WTC11 (cell line): ENCODE measurements around the gene COL4A1. TPM values are rescaled to one million over a fixed set of nuclear protein-coding genes. Genes with fewer than 3 reads are reported as not detected.

Experiments used
- ATAC-seq: fragments of 200-7000 bp; cut with Tn5 transposase; 2 replicates; pipeline ENCODE4 v1.10.0; 2021; ENCODE audit warnings: mild to moderate bottlenecking, moderate library complexity
- CTCF ChIA-PET: fragments of 300-600 bp; sonication (Branson Sonifier 250); formaldehyde crosslinking; loops from one replicate; lab custom pipeline; 2021; ENCODE audit warnings: antibody characterized with exemption; lab: Charles Lee
- POLR2A ChIA-PET: fragments of 350-600 bp; sonication (Branson Sonifier 250); formaldehyde crosslinking; loops from one replicate; lab custom pipeline; 2021; ENCODE audit warnings: antibody characterized with exemption; lab: Charles Lee
- DNase-seq: peaks from one replicate; pipeline ENCODE4 v3.0.0; 2021; ENCODE audit warnings: low spot score
- H3K27ac Mint-ChIP-seq: 2 replicates; pipeline ENCODE4 v1.8.0; 2021; ENCODE audit warnings: mixed read lengths
- H3K27me3 Mint-ChIP-seq: 2 replicates; pipeline ENCODE4 v1.8.0; 2021; ENCODE audit warnings: low read depth, mild to moderate bottlenecking, moderate library complexity, mixed read lengths
- H3K36me3 Mint-ChIP-seq: 2 replicates; pipeline ENCODE4 v1.8.0; 2021; ENCODE audit warnings: mixed read lengths
- H3K4me1 Mint-ChIP-seq: 2 replicates; pipeline ENCODE4 v1.8.0; 2022; ENCODE audit warnings: mixed read lengths
- H3K4me3 Mint-ChIP-seq: 2 replicates; pipeline ENCODE4 v1.8.0; 2021; ENCODE audit warnings: mild to moderate bottlenecking, moderate library complexity, mixed read lengths
- H3K9me3 Mint-ChIP-seq: 2 replicates; pipeline ENCODE4 v1.8.0; 2021; ENCODE audit warnings: mixed read lengths
- EMX1 ChIP-seq: fragments of 250-450 bp; sonication (Bioruptor Pico); IDR thresholded peaks from 2 replicates; pipeline ENCODE4 v1.8.0; 2021; ENCODE audit warnings: mild to moderate bottlenecking
- ESRRA ChIP-seq: sonication (generic); formaldehyde crosslinking; IDR thresholded peaks from 2 replicates; pipeline ENCODE4 v1.8.1; 2022; ENCODE audit warnings: mild to moderate bottlenecking, missing genetic modification reagents, borderline replicate concordance
- FOXP4 ChIP-seq: sonication (generic); formaldehyde crosslinking; IDR thresholded peaks from 2 replicates; pipeline ENCODE4 v1.8.0; 2022; ENCODE audit warnings: mild to moderate bottlenecking, missing genetic modification reagents
- GRHL2 ChIP-seq: fragments of 250-450 bp; sonication (Bioruptor Pico); IDR thresholded peaks from 2 replicates; pipeline ENCODE4 v1.8.0; 2022; ENCODE audit warnings: mild to moderate bottlenecking, moderate library complexity; ENCODE audit not compliant: insufficient replicate concordance, severe bottlenecking
- HMGA2 ChIP-seq: fragments of 250-450 bp; sonication (Bioruptor Pico); IDR thresholded peaks from 2 replicates; pipeline ENCODE4 v1.4.0; 2021; ENCODE audit warnings: mild to moderate bottlenecking, moderate library complexity
- JAZF1 ChIP-seq: fragments of 250-450 bp; sonication (Bioruptor Pico); IDR thresholded peaks from 2 replicates; pipeline ENCODE4 v1.9.0; 2021; ENCODE audit warnings: moderate library complexity, mild to moderate bottlenecking, inconsistent platforms
- NR1H2 ChIP-seq: sonication (generic); formaldehyde crosslinking; IDR thresholded peaks from 2 replicates; pipeline ENCODE4 v1.9.0; 2021; ENCODE audit warnings: mild to moderate bottlenecking, moderate library complexity, missing genetic modification reagents
- NR2C2 ChIP-seq: sonication (generic); formaldehyde crosslinking; IDR thresholded peaks from 2 replicates; pipeline ENCODE4 v1.8.0; 2022; ENCODE audit warnings: mild to moderate bottlenecking, missing genetic modification reagents
- PRRX2 ChIP-seq: fragments of 250-450 bp; sonication (Bioruptor Pico); IDR thresholded peaks from 2 replicates; pipeline ENCODE4 v1.8.0; 2021; ENCODE audit warnings: mild to moderate bottlenecking
- RORB ChIP-seq: fragments of 250-450 bp; sonication (Bioruptor Pico); IDR thresholded peaks from 2 replicates; pipeline ENCODE4 v1.9.0; 2021; ENCODE audit warnings: mild to moderate bottlenecking
- USF1 ChIP-seq: sonication (generic); formaldehyde crosslinking; IDR thresholded peaks from 2 replicates; pipeline ENCODE4 v1.8.0; 2022; ENCODE audit warnings: mild to moderate bottlenecking, missing genetic modification reagents
- ZNF281 ChIP-seq: sonication (generic); formaldehyde crosslinking; IDR thresholded peaks from 2 replicates; pipeline ENCODE4 v1.8.0; 2023; ENCODE audit warnings: mild to moderate bottlenecking, missing genetic modification reagents
- ZNF396 ChIP-seq: fragments of 250-450 bp; sonication (Bioruptor Pico); IDR thresholded peaks from 2 replicates; pipeline ENCODE4 v1.8.0; 2021; ENCODE audit warnings: mild to moderate bottlenecking, moderate library complexity, borderline replicate concordance
- ZNF416 ChIP-seq: fragments of 250-450 bp; sonication (Bioruptor Pico); IDR thresholded peaks from 2 replicates; pipeline ENCODE4 v1.9.0; 2021; ENCODE audit warnings: mild to moderate bottlenecking, inconsistent platforms
- ZNF425 ChIP-seq: fragments of 250-450 bp; sonication (Bioruptor Pico); conservative IDR thresholded peaks from 2 replicates; pipeline ENCODE4 v1.9.0; 2021; ENCODE audit warnings: mild to moderate bottlenecking
- total RNA-seq: library from RNA; stranded (reverse); gene quantifications from 3 replicates; pipeline ENCODE4 v1.2.3, GENCODE V29; 2021

Gene COL4A1
- total RNA-seq, 1 experiment from 2014 or later: 89.6 TPM

- CTCF ChIA-PET: interaction anchor here (1.5 kb wide), 1 partner anchor 23 kb away, joined by 3 read pairs; no protein-coding TSS in a partner anchor
- ATAC-seq: no peak
- Mint-ChIP-seq H3K27ac (no peak overlapping the region), H3K36me3 (no peaks in the 10 kb centered on the region), H3K4me3 (no peak overlapping the region), H3K4me1 (peaks cover 36% of the 10 kb centered on the region), H3K9me3 (no peaks in the 10 kb centered on the region), H3K27me3 (no peaks in the 10 kb centered on the region)
- TF ChIP-seq USF1 (CRISPR knock-in tag) (no peak), NR1H2 (no peak)
- POLR2A ChIA-PET: no interaction called here
- no peak for DNase-seq
Measured at GRCh38 chr13:110270507-110270906, 36.5 kb downstream of the COL4A1 start.

GRCh38 chr13:110269509-110270185, 37.3 kb downstream of the COL4A1 start:
- no peak overlapping the region for H3K4me3 Mint-ChIP-seq
- ATAC-seq (no peak), DNase-seq (no peak)
- TF ChIP-seq ZNF425 (CRISPR knock-in tag): no peak
- TF ChIP-seq RORB (CRISPR knock-in tag): no peak
- no peak for TF ChIP-seq JAZF1 (CRISPR knock-in tag)
- no peak for TF ChIP-seq ESRRA (CRISPR knock-in tag)
- TF ChIP-seq NR2C2 (CRISPR knock-in tag): no peak
- TF ChIP-seq ZNF396 (CRISPR knock-in tag): no peak
- TF ChIP-seq PRRX2 (CRISPR knock-in tag): no peak
- TF ChIP-seq ZNF281 (CRISPR knock-in tag): no peak
- TF ChIP-seq EMX1 (CRISPR knock-in tag): no peak
- no peak for TF ChIP-seq HMGA2 (CRISPR knock-in tag)
- no peak for TF ChIP-seq GRHL2 (CRISPR knock-in tag)
- no peak for TF ChIP-seq ZNF416 (CRISPR knock-in tag)
- no peak for TF ChIP-seq FOXP4 (CRISPR knock-in tag)
- no peaks in the 10 kb centered on the region for H3K27me3 Mint-ChIP-seq
- H3K4me1 Mint-ChIP-seq: peaks cover 39% of the 10 kb centered on the region
- POLR2A ChIA-PET: no interaction called here
- CTCF ChIA-PET: interaction anchor here (1.5 kb wide), 1 partner anchor 22 kb away, joined by 3 read pairs; no protein-coding TSS in a partner anchor
- H3K36me3 Mint-ChIP-seq: no peaks in the 10 kb centered on the region
- no peak overlapping the region for H3K27ac Mint-ChIP-seq
- H3K9me3 Mint-ChIP-seq: no peaks in the 10 kb centered on the region
